HG03521 (cell line): Measurements from ENCODE around the gene RNASEH2B.
A peak's percentile ranks its signal among the peaks of the same experiment; 100 is the strongest.

Experiments used
- ATAC-seq: cut with Tn5 transposase; IDR thresholded peaks from one replicate; pipeline ENCODE4 v1.9.1; 2021; ENCODE audit warnings: mild to moderate bottlenecking, moderate library complexity; ENCODE audit not compliant: unreplicated experiment

The RNASEH2B gene

GRCh38 chr13:50909605-50910484, at the start of gene RNASEH2B:
Gene RNASEH2B, plus strand, starts transcription at chr13:50909791. Its CDS starts 286 bp downstream, at chr13:50910077.
- ATAC-seq, result peak; percentile 52

GRCh38 chr13:50864492-50864891, 45.1 kb upstream of the RNASEH2B start:
- ATAC-seq, result no peak

- ATAC-seq, result no peak
These were observed 42.6 kb upstream of the RNASEH2B start for GRCh38 chr13:50866817-50867636.

GRCh38 chr13:50867637-50867945, 42.0 kb upstream of the RNASEH2B start:
- ATAC-seq, result no peak

GRCh38 chr13:50871405-50871804, 38.2 kb upstream of the RNASEH2B start:
- no peak for ATAC-seq

GRCh38 chr13:50873467-50873866, 36.1 kb upstream of the RNASEH2B start:
- ATAC-seq, result no peak

GRCh38 chr13:50873991-50874390, 35.6 kb upstream of the RNASEH2B start:
- no peak for ATAC-seq

- ATAC-seq, result no peak
These were observed 26.7 kb upstream of the RNASEH2B start for GRCh38 chr13:50882816-50883435.

GRCh38 chr13:50883728-50884127, 25.9 kb upstream of the RNASEH2B start:
- ATAC-seq, result no peak

- ATAC-seq, result no peak
These were observed 25.3 kb upstream of the RNASEH2B start for GRCh38 chr13:50884265-50884664.

GRCh38 chr13:50887151-50887550, 22.4 kb upstream of the RNASEH2B start:
- ATAC-seq, result no peak

- ATAC-seq, result no peak
These were observed 21.2 kb upstream of the RNASEH2B start for GRCh38 chr13:50888362-50888761.

- no peak for ATAC-seq
These were observed 20.3 kb upstream of the RNASEH2B start for GRCh38 chr13:50889317-50889716.

- no peak for ATAC-seq
These were observed 18.4 kb upstream of the RNASEH2B start for GRCh38 chr13:50891206-50891605.

- ATAC-seq, result no peak
These were observed 17.2 kb upstream of the RNASEH2B start for GRCh38 chr13:50892210-50892944.

- peak; percentile 76 for ATAC-seq
These were observed 16.3 kb upstream of the RNASEH2B start for GRCh38 chr13:50893211-50893852.

GRCh38 chr13:50894012-50894411, 15.6 kb upstream of the RNASEH2B start:
- ATAC-seq, result no peak

GRCh38 chr13:50894504-50894903, 15.1 kb upstream of the RNASEH2B start:
- ATAC-seq, result no peak

GRCh38 chr13:50898338-50898737, 11.3 kb upstream of the RNASEH2B start:
- no peak for ATAC-seq

GRCh38 chr13:50901701-50902100, 7.9 kb upstream of the RNASEH2B start:
- ATAC-seq, result no peak
